ENCODE results near the gene NEUROD1. TPM values are rescaled to one million over a fixed set of nuclear protein-coding genes. Genes with fewer than 3 reads are reported as not detected.

Gene NEUROD1
- total and polyA plus RNA-seq, 9 of the 15 experiments (the other 6 are each of a cell fraction or from before 2014, with no cell fraction given) = not detected

GRCh38 chr2:181683518-181684453, 3.5 kb upstream of the NEUROD1 start:
- no peaks in the 10 kb centered on the region for H4K20me1 ChIP-seq (replicated peaks; ENCODE audit: control insufficient read depth, insufficient read depth, low read length)
- in situ Hi-C loops (cut with MboI) = no loop called here
- no peak for FAIRE-seq
- TF ChIP-seq, protein P1, sequence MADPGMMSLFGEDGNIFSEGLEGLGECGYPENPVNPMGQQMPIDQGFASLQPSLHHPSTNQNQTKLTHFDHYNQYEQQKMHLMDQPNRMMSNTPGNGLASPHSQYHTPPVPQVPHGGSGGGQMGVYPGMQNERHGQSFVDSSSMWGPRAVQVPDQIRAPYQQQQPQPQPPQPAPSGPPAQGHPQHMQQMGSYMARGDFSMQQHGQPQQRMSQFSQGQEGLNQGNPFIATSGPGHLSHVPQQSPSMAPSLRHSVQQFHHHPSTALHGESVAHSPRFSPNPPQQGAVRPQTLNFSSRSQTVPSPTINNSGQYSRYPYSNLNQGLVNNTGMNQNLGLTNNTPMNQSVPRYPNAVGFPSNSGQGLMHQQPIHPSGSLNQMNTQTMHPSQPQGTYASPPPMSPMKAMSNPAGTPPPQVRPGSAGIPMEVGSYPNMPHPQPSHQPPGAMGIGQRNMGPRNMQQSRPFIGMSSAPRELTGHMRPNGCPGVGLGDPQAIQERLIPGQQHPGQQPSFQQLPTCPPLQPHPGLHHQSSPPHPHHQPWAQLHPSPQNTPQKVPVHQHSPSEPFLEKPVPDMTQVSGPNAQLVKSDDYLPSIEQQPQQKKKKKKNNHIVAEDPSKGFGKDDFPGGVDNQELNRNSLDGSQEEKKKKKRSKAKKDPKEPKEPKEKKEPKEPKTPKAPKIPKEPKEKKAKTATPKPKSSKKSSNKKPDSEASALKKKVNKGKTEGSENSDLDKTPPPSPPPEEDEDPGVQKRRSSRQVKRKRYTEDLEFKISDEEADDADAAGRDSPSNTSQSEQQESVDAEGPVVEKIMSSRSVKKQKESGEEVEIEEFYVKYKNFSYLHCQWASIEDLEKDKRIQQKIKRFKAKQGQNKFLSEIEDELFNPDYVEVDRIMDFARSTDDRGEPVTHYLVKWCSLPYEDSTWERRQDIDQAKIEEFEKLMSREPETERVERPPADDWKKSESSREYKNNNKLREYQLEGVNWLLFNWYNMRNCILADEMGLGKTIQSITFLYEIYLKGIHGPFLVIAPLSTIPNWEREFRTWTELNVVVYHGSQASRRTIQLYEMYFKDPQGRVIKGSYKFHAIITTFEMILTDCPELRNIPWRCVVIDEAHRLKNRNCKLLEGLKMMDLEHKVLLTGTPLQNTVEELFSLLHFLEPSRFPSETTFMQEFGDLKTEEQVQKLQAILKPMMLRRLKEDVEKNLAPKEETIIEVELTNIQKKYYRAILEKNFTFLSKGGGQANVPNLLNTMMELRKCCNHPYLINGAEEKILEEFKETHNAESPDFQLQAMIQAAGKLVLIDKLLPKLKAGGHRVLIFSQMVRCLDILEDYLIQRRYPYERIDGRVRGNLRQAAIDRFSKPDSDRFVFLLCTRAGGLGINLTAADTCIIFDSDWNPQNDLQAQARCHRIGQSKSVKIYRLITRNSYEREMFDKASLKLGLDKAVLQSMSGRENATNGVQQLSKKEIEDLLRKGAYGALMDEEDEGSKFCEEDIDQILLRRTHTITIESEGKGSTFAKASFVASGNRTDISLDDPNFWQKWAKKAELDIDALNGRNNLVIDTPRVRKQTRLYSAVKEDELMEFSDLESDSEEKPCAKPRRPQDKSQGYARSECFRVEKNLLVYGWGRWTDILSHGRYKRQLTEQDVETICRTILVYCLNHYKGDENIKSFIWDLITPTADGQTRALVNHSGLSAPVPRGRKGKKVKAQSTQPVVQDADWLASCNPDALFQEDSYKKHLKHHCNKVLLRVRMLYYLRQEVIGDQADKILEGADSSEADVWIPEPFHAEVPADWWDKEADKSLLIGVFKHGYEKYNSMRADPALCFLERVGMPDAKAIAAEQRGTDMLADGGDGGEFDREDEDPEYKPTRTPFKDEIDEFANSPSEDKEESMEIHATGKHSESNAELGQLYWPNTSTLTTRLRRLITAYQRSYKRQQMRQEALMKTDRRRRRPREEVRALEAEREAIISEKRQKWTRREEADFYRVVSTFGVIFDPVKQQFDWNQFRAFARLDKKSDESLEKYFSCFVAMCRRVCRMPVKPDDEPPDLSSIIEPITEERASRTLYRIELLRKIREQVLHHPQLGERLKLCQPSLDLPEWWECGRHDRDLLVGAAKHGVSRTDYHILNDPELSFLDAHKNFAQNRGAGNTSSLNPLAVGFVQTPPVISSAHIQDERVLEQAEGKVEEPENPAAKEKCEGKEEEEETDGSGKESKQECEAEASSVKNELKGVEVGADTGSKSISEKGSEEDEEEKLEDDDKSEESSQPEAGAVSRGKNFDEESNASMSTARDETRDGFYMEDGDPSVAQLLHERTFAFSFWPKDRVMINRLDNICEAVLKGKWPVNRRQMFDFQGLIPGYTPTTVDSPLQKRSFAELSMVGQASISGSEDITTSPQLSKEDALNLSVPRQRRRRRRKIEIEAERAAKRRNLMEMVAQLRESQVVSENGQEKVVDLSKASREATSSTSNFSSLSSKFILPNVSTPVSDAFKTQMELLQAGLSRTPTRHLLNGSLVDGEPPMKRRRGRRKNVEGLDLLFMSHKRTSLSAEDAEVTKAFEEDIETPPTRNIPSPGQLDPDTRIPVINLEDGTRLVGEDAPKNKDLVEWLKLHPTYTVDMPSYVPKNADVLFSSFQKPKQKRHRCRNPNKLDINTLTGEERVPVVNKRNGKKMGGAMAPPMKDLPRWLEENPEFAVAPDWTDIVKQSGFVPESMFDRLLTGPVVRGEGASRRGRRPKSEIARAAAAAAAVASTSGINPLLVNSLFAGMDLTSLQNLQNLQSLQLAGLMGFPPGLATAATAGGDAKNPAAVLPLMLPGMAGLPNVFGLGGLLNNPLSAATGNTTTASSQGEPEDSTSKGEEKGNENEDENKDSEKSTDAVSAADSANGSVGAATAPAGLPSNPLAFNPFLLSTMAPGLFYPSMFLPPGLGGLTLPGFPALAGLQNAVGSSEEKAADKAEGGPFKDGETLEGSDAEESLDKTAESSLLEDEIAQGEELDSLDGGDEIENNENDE (IDR thresholded peaks at IDR 0.05; ENCODE audit: low read depth, low read length) = no peak
- no peak for TF ChIP-seq STAT5B (CRISPR knock-in tag; IDR thresholded peaks at IDR 0.05)
- TF ChIP-seq ZSCAN29 (IDR thresholded peaks at IDR 0.05) = no peak
- TF ChIP-seq HMGN3 (IDR thresholded peaks at IDR 0.05; ENCODE audit: borderline replicate concordance, extremely low read depth, insufficient read length, low read depth, low read length) = no peak
- TF ChIP-seq, protein P2, sequence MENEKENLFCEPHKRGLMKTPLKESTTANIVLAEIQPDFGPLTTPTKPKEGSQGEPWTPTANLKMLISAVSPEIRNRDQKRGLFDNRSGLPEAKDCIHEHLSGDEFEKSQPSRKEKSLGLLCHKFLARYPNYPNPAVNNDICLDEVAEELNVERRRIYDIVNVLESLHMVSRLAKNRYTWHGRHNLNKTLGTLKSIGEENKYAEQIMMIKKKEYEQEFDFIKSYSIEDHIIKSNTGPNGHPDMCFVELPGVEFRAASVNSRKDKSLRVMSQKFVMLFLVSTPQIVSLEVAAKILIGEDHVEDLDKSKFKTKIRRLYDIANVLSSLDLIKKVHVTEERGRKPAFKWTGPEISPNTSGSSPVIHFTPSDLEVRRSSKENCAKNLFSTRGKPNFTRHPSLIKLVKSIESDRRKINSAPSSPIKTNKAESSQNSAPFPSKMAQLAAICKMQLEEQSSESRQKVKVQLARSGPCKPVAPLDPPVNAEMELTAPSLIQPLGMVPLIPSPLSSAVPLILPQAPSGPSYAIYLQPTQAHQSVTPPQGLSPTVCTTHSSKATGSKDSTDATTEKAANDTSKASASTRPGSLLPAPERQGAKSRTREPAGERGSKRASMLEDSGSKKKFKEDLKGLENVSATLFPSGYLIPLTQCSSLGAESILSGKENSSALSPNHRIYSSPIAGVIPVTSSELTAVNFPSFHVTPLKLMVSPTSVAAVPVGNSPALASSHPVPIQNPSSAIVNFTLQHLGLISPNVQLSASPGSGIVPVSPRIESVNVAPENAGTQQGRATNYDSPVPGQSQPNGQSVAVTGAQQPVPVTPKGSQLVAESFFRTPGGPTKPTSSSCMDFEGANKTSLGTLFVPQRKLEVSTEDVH (IDR thresholded peaks at IDR 0.05; ENCODE audit: low read depth, partially characterized antibody) = no peak
- no peak for TF ChIP-seq ARNT (IDR thresholded peaks at IDR 0.05)

More at GRCh38 chr2:181683518-181684453, 3.5 kb upstream of the NEUROD1 start:
- Histone ChIP-seq H2AFZ (ENCODE audit: low read depth, low read length) (no peak overlapping the region), H3K9me1 (ENCODE audit: control insufficient read depth, insufficient read depth, low read length) (no peaks in the 10 kb centered on the region), H3K79me2 (ENCODE audit: control insufficient read depth, insufficient read depth, low read length) (no peaks in the 10 kb centered on the region), H3K36me3 (ENCODE audit: control insufficient read depth, insufficient read depth, low read length) (no peaks in the 10 kb centered on the region), H3K9me3 (replicated peaks; ENCODE audit: control insufficient read depth, insufficient read depth, low read depth, low read length) (no peaks in the 10 kb centered on the region), H3K9ac (ENCODE audit: insufficient read depth in 1 of 2, low read depth in 2 of 2, low read length in 2 of 2) (no peak overlapping the region), H3K27ac (ENCODE audit: extremely low read depth, low read depth, low read length) (no peak overlapping the region), H3K4me1 (replicated peaks in 1 of 2; ENCODE audit: control insufficient read depth in 2 of 2, insufficient read depth in 2 of 2, low read length in 2 of 2) (peaks cover 0 to 5% of the 10 kb centered on the region in 2 experiments; a peak in 1 of 5 replicates), H3K4me2 (ENCODE audit: insufficient read depth, low read length) (no peak overlapping the region), H3K27me3 (ENCODE audit: control insufficient read depth in 2 of 2, insufficient read depth in 2 of 2, low read length in 2 of 2) (peaks cover 29 to 46% of the 10 kb centered on the region in 2 experiments; a peak in 4 of 5 replicates), H3K4me3 (no peak overlapping the region)
- BruUV-seq (replicated peaks) = no TSS peak
- intact Hi-C loops (cut with micrococcal nuclease) = no loop called here
- CTCF ChIA-PET (ENCODE audit: low intra/inter-chr PET ratio) = no interaction called here
- POLR2A ChIA-PET = interaction anchor here (0.8 kb wide), 1 partner anchor 8 kb away, joined by 6 read pairs; no protein-coding TSS in a partner anchor
- no peak for ATAC-seq
- DNase-seq (ENCODE audit: extremely low read depth in 1 of 4, low spot score in 3 of 4) = peak in 3 of 4 experiments; percentile 20 to 25 (median 21)
- WGBS (ENCODE audit: insufficient coverage, low coverage, missing lambda C conversion rate) = 5% methylated on average over 55 of the region's 85 CpGs
